Hypothalamus (tissue), 51 donors: ENCODE measurements around the gene SH3GLB2.
"Not testable (repeated sequence)": the region's sequence is repeated elsewhere in the genome, so short reads cannot be mapped to it uniquely, and the experiment has no call there.

Experiments
- DNase-seq, 51 donors: peaks; one replicate each; lab custom pipeline; 2025; lab: John Stamatoyannopoulos, UW

Gene SH3GLB2

GRCh38 chr9:129054163-129054851 lies 26.2 kb upstream of the SH3GLB2 start:
- DNase-seq, result no peak

GRCh38 chr9:129053020-129053419 lies 24.9 kb upstream of the SH3GLB2 start:
- DNase-seq, result no peak

GRCh38 chr9:129052592-129052991 lies 24.5 kb upstream of the SH3GLB2 start:
- no peak for DNase-seq

- DNase-seq, result no peak
These were observed 13.9 kb upstream of the SH3GLB2 start for GRCh38 chr9:129042016-129042415.

- no peak for DNase-seq
These were observed 12.0 kb upstream of the SH3GLB2 start for GRCh38 chr9:129040113-129040643.

- peak in 8 of 51 donors; percentile 6 to 36 (median 16) for DNase-seq
These were observed 10.2 kb upstream of the SH3GLB2 start for GRCh38 chr9:129038109-129038852.

DNA sequence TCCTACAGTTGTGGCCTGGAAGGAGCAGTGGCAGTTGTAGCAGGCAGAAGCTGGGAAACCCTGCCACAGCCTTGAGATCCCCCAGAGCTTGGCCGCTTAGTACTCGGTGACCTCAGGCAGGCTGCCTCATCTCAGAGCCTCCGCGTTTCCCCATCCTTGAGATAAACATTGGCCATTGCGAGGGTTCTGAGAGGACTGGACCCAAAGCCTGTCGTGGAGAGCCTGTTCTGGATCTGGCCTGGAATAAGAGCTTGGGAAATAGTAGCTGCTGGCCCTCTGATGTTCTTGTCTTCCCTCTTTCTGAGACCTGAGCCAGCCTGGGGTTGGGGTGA lies 9.6 kb upstream of the SH3GLB2 start:
- no peak for DNase-seq

- no peak for DNase-seq
These were observed 9.0 kb upstream of the SH3GLB2 start for GRCh38 chr9:129036923-129037766.

DNA sequence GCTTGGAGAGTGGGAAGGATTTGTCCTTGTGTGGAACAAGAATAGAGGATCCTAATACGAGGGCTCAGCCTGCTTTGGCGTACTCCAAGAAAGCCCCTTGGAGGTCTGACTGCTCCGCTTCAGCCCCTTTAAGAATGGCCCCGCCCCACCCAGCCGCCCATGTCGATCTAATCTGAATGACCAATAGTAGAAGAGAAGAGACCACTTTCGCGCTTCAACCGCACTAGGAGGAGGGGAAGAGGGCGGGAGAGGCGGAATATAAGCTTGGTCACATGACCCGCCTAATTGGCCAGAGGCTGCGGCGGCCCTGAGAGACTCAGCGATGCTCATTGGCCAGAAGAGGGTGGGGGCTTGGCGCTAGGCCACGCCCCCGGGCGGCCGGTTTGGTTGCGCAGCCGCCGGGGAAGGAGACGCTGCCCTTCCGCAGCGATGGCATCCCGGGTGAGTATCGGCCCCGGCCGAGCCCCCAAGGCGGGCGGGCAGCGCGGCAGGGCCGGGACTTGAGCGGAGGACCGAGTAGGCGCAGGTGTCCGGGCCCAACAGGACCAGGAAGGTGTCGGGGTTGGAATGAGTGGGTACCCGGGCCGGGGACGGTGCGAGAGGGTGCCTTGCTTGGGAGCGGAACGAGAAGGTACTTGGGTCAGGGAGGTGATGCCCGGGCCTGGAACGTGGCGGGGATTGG lies 8.3 kb upstream of the SH3GLB2 start, which contains the start of gene MIGA2:
MIGA2 (plus strand) TSS at position 386 of the 682 bp plus-strand sequence. CDS start 3,969 bp downstream, outside the sequence.
- peak; percentile 63 to 99 (median 96) for DNase-seq

DNA sequence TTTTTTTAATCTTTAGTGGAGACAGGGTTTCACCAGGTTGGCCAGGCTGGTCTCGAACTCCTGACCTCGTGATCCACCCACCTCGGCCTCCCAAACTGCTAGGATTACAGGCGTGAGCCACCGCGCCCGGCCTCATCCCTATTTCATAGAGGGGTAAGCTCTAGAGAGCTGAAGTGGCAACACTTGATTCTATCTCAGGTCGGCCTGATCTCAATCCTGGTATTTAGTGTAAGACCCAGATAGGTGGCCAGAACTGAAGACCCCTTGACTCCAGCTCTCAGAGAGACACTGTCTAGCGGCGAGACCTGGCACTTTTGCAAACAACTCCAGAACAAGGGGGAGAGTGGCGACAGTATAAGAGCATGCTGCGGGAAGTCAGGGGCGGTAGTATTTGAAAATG lies 7.7 kb upstream of the SH3GLB2 start:
- DNase-seq, result not testable (repeated sequence)

DNA sequence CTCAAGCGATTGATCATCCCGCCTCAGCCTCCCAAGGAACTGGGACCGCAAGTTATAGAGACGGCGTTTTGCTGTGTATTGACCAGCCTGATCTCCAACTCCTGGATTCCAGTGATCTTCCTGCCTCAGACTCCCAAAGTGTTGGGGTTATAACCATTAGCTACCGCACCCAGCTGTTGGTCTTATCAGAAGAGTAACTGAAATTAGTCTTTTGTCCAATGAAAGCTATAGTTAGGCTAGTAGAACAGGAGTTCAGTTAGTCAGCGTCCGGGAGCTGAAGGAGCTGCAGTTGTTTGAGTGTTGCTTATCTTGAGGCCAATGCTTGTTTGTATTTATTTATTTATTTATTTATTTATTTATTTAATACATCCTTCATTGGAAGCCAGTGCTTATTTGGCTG lies 5.1 kb upstream of the SH3GLB2 start:
- DNase-seq, result no peak

DNA sequence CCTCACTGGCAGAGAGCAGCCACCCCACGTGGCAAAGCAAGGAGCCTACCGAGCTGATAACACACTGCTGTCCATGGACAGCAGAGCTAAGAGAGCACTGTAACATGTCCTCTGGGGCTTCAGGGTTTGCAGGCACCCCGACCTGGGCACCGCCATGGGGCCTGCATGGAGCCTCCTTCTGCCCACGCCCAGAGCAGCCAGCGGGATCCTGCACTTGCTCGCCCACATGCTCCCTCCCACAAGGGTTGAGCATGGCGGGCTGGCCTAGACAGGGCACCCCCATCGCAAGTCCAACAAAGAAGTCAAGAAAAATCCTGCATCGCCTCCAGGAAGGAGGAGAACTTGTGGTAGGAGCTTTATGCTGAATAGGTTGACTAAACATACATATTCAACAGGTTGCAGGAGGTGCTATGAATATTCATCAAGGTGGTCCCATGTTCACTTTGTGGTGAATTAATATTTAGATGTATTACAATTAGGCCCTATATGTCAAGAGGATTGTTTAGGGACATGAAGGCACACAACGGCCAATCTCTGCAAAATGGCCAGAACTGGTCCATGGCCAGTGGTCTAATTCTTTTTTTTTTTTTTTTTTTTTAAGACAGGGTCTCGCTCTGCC lies 4.5 kb upstream of the SH3GLB2 start:
- DNase-seq, result no peak

DNA sequence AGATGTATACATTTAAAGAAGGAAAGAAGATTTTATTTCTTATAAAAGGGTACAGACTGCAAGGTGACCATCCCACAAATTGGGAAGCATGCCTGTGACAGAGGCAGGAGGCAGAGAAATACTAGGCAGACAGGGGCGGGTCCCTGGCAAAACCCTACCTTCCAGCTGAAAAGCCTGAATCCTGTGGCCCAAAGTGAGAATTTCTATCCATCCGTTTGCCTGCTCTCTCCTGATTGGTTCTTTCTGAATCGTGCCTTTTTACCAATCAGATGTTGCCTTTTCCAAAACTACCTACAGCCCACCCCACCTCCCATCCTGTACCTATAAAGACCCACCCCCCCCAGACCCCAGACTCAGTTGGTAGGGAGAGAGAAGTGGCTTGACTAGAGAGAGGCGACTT lies 3.4 kb upstream of the SH3GLB2 start:
- DNase-seq, result no peak

GRCh38 chr9:129030191-129030590 lies 2.1 kb upstream of the SH3GLB2 start:
- no peak for DNase-seq

DNA sequence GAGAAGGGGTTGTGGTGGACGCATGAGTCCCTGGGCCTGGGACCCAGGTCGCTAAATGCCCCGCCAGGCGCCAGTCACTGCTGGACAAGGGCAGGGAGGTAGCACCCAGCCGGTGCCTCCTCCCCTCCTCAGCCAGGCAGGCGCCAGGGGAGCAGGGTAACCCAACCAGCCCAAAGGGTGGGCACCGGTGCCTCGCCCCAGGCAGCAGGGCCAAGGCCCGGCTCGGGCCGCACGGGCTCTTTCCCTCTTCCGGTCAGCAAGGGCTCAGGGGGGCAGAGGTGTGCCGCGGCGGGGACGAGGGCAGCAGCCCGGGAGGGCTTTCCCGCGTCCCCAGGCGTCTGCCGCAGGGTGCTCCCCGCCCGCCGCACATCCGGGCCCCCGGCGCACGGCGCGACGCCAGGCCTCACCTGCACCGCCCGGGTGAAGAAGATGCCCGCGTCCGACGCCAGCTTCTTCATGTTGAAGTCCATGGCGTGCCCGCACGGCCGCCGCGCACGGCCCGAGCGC lies 393 bp downstream of the SH3GLB2 start:
- peak in 8 of 51 donors; percentile 40 to 78 (median 64) for DNase-seq

DNA sequence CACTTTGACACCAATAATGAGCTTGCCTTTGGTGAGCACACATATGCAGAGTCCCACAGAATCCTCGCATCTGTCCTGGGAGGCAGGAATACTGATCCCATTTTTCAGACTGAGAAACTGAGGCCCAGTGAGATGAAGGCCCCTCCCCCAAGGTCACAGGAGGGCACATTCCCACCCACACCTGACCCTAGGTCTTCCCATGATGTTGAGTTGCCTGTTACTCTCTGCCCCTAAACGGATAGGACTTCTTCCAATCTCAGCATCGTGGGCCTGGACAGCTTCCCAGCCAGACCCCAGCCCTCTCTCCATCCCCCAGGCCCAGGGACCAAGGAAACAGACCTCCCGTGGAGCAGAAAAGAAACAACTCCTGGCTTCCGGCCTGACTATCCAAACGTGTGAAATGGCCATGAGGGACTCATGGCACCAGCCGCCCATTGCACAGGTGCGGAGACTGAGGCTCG lies 877 bp downstream of the SH3GLB2 start:
- DNase-seq, result no peak

DNA sequence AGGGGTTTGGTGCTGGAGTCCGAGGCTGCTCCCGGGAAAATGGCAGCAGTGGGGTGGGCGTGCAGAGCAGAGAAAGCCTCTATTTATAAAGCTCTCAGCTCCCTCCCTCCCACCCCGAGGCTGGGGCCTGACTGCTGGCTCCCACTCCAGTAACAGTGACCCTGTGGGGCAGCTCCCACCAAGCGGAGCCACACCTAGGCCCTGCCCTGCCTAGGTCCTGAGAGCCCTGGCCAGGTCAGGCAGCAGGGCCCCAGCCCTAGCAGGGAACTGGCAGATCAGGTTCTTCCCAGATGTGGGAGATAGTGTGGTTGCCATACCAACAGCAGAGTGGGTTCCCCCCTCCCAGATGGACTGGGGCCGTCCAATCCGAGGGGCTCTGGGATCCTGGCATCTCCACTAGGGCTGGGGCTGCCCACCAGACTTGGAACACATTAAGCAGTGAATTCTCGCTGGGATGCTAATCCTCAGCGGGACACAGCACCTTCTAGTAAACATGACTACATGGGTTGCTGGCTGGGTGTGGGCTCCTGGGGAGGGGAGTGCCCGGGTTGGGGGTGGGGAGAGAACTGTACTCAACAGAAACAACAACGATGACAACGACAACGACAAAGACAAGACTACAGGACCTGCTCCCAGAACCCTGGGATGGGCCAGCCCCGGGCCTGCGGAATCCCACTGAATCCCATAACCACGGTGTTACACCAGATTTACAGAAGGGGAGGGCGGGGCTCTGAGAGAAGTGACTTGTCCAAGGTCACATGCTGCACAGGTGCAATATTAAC lies 1.5 kb downstream of the SH3GLB2 start:
- DNase-seq, result peak in 23 of 51 donors; percentile 10 to 67 (median 35)

DNA sequence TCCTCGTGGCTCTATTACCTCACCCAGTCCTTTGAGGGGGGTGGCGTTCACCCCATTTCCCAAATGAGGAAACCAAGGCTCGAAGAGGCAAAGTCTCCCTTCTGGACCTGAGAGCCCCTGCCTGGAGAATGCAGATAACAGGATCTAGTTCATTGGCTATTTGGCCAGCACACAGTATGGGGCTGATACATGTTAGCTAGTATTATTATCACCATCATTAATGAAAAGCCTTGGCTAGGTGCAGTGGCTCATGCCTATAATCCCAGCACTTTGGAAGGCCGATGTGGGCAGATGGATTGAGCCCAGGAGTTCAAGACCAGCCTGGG lies 4.3 kb downstream of the SH3GLB2 start:
- DNase-seq, result no peak
